Hepatocyte (in vitro differentiated cells): ENCODE data around the gene ANKRD36. TPM values are rescaled to one million over a fixed set of nuclear protein-coding genes. Genes with fewer than 3 reads are reported as not detected.
"Not testable (repeated sequence)": the region's sequence is repeated elsewhere in the genome, so short reads cannot be mapped to it uniquely, and the experiment has no call there.

ENCODE experiments used
- DNase-seq: peaks from one replicate; pipeline ENCODE4 v3.0.0-alpha.2; 2016; ENCODE audit warnings: low spot score
- H2AFZ ChIP-seq: fragments of 200-600 bp; sonication (generic); 2 replicates; pipeline ENCODE4 v1.6.0; 2016; ENCODE audit warnings: antibody characterized with exemption, mild to moderate bottlenecking
- H3K27ac ChIP-seq: fragments of 200-600 bp; sonication (generic); 2 replicates; pipeline ENCODE4 v1.5.1; 2016; ENCODE audit warnings: mild to moderate bottlenecking
- H3K27me3 ChIP-seq: fragments of 200-600 bp; sonication (generic); 2 replicates; pipeline ENCODE4 v1.6.1; 2016
- H3K36me3 ChIP-seq: fragments of 200-600 bp; sonication (generic); replicated peaks from 2 replicates; pipeline ENCODE4 v1.5.1; 2016; ENCODE audit warnings: low read depth; ENCODE audit not compliant: insufficient read depth
- H3K4me1 ChIP-seq: fragments of 200-600 bp; sonication (generic); 2 replicates; pipeline ENCODE4 v1.5.1; 2016; ENCODE audit warnings: mild to moderate bottlenecking, moderate library complexity; ENCODE audit not compliant: insufficient read depth
- H3K4me2 ChIP-seq: fragments of 200-600 bp; sonication (generic); 2 replicates; pipeline ENCODE4 v1.6.0; 2016
- H3K4me3 ChIP-seq: fragments of 200-600 bp; sonication (generic); 2 replicates; pipeline ENCODE4 v1.5.1; 2016; ENCODE audit warnings: mild to moderate bottlenecking
- H3K79me2 ChIP-seq: fragments of 200-600 bp; sonication (generic); 2 replicates; pipeline ENCODE4 v1.6.0; 2017; ENCODE audit warnings: mild to moderate bottlenecking
- H3K9me2 ChIP-seq: fragments of 200-600 bp; sonication (generic); replicated peaks from 2 replicates; pipeline ENCODE4 v1.6.0; 2017; ENCODE audit warnings: mild to moderate bottlenecking; ENCODE audit not compliant: insufficient read depth
- H3K9me3 ChIP-seq: fragments of 200-600 bp; sonication (generic); 2 replicates; pipeline ENCODE4 v1.5.1; 2016; ENCODE audit warnings: low read depth, mild to moderate bottlenecking
- H4K20me1 ChIP-seq: fragments of 200-600 bp; sonication (generic); 2 replicates; pipeline ENCODE4 v1.6.0; 2016; ENCODE audit warnings: mild to moderate bottlenecking; ENCODE audit not compliant: insufficient read depth, poor library complexity, severe bottlenecking
- CTCF ChIP-seq: fragments of 200-600 bp; sonication (generic); IDR thresholded peaks from 2 replicates; pipeline ENCODE4 v1.5.1; 2016; ENCODE audit warnings: antibody characterized with exemption, mild to moderate bottlenecking; ENCODE audit not compliant: poor library complexity
- EZH2 ChIP-seq: fragments of 200-600 bp; sonication (generic); IDR thresholded peaks from 2 replicates; pipeline ENCODE4 v1.6.1; 2016; ENCODE audit warnings: antibody characterized with exemption, mild to moderate bottlenecking, borderline replicate concordance
- EZH2phosphoT487 ChIP-seq: fragments of 200-600 bp; sonication (generic); IDR thresholded peaks from one replicate; pipeline ENCODE4 v1.6.1; 2018; ENCODE audit warnings: antibody characterized with exemption, mild to moderate bottlenecking, low read depth, moderate library complexity; ENCODE audit not compliant: unreplicated experiment, severe bottlenecking
- WGBS: methylation state at CpG from one replicate; pipeline ENCODE4 v1.1.6; 2016; ENCODE audit warnings: low lambda C conversion rate; ENCODE audit errors: missing lambda C conversion rate; 5-methylcytosine and 5-hydroxymethylcytosine counted together
- polyA plus RNA-seq: library from polyadenylated mRNA; unstranded; fragments of >200 nt; fragmentation: Nextera tagmentation; extraction: Ambion mirVana; gene quantifications from 2 replicates; pipeline ENCODE4 v1.2.1, GENCODE V29; 2016
- total RNA-seq: library from RNA; depleted of rRNA; stranded (reverse); fragments of >200 nt; gene quantifications from 2 replicates; pipeline ENCODE4 v1.2.3, GENCODE V29; 2014

Gene ANKRD36
- 15.6 TPM in 2 replicates for total RNA-seq
- 9.3 and 12.1 TPM in 2 replicates for polyA plus RNA-seq

GRCh38 chr2:97113050-97113881 lies at the start of gene ANKRD36:
Gene ANKRD36 (plus strand): TSS chr2:97113153. CDS start chr2:97113740, 587 bp downstream.
- H3K9me3 ChIP-seq, H3K27me3 ChIP-seq, H3K79me2 ChIP-seq, H3K4me1 ChIP-seq, H4K20me1 ChIP-seq, H3K36me3 ChIP-seq, H3K9me2 ChIP-seq: not testable (repeated sequence)
- H3K4me2 ChIP-seq: peak within 1 kb of the TSS; percentile 99
- peak within 1 kb of the TSS; percentile 95 for H2AFZ ChIP-seq
- TF ChIP-seq CTCF: peak; percentile 53
- WGBS: 0% methylated on average over 47 of the region's 74 CpGs
- H3K4me3 ChIP-seq: peak within 1 kb of the TSS; percentile 98
- H3K27ac ChIP-seq: peak within 1 kb of the TSS; percentile 98
- peak; percentile 88 for DNase-seq

GRCh38 chr2:97066030-97066429 lies 46.9 kb upstream of the ANKRD36 start:
- H3K4me1 ChIP-seq, H2AFZ ChIP-seq, H3K9me3 ChIP-seq, H3K9me2 ChIP-seq, H3K4me3 ChIP-seq, H3K79me2 ChIP-seq, H4K20me1 ChIP-seq, DNase-seq, H3K27me3 ChIP-seq, H3K4me2 ChIP-seq, H3K27ac ChIP-seq, H3K36me3 ChIP-seq: not testable (repeated sequence)
- 72% methylated on average over 5 of the region's 5 CpGs for whole genome bisulfite sequencing

- no peak for DNase-seq
- Histone ChIP-seq H3K4me3 (no peak overlapping the region), H3K9me3 (no peaks in the 10 kb centered on the region), H3K79me2 (no peaks in the 10 kb centered on the region), H3K27me3 (no peaks in the 10 kb centered on the region), H3K4me1 (no peaks in the 10 kb centered on the region), H3K27ac (no peak overlapping the region), H4K20me1 (no peaks in the 10 kb centered on the region), H3K4me2 (no peak overlapping the region), H3K9me2 (no peaks in the 10 kb centered on the region), H3K36me3 (no peaks in the 10 kb centered on the region), H2AFZ (no peak overlapping the region)
- TF ChIP-seq EZH2: no peak
- TF ChIP-seq CTCF: no peak
- TF ChIP-seq EZH2phosphoT487: no peak
- 83% methylated on average over 5 of the region's 5 CpGs for WGBS
Observed at GRCh38 chr2:97067279-97068004, 45.5 kb upstream of the ANKRD36 start.

- Histone ChIP-seq H3K36me3 (no peaks in the 10 kb centered on the region), H3K79me2 (no peaks in the 10 kb centered on the region), H3K9me3 (no peaks in the 10 kb centered on the region), H4K20me1 (no peaks in the 10 kb centered on the region), H3K27ac (no peak overlapping the region), H3K4me3 (no peak overlapping the region), H3K9me2 (no peaks in the 10 kb centered on the region), H3K4me1 (no peaks in the 10 kb centered on the region), H2AFZ (no peak overlapping the region), H3K4me2 (no peak overlapping the region), H3K27me3 (no peaks in the 10 kb centered on the region)
- TF ChIP-seq EZH2: no peak
- TF ChIP-seq CTCF: no peak
- no peak for TF ChIP-seq EZH2phosphoT487
- WGBS: 91% methylated on average over 1 of the region's 1 CpG
- DNase-seq: no peak
Observed at GRCh38 chr2:97068074-97068473, 44.9 kb upstream of the ANKRD36 start.

- H3K4me3 ChIP-seq, H3K4me2 ChIP-seq, H4K20me1 ChIP-seq, H3K9me3 ChIP-seq, H3K79me2 ChIP-seq, H3K27ac ChIP-seq, H3K4me1 ChIP-seq, H2AFZ ChIP-seq, H3K27me3 ChIP-seq, H3K36me3 ChIP-seq, H3K9me2 ChIP-seq, DNase-seq: not testable (repeated sequence)
- WGBS: 85% methylated on average over 5 of the region's 5 CpGs
Observed at GRCh38 chr2:97068722-97069121, 44.2 kb upstream of the ANKRD36 start.

GRCh38 chr2:97070915-97071314 lies 42.0 kb upstream of the ANKRD36 start:
- not testable (repeated sequence) for H3K4me3 ChIP-seq, H3K79me2 ChIP-seq, H3K9me2 ChIP-seq, H3K4me2 ChIP-seq, DNase-seq, H2AFZ ChIP-seq, H3K4me1 ChIP-seq, H3K9me3 ChIP-seq, H3K27ac ChIP-seq, H4K20me1 ChIP-seq, H3K27me3 ChIP-seq, H3K36me3 ChIP-seq
- WGBS: 26% methylated on average over 2 of the region's 3 CpGs
